Spleen (tissue), 7 donors: Measurements from ENCODE around the gene CD48.
A peak's percentile ranks its signal among the peaks of the same experiment; 100 is the strongest.

Experiments
- CTCF ChIP-seq, 11 experiments: fragments of 200-600 bp in 7 of 11; fragments of 450-650 bp in 4 of 11; sonication (generic) in 4 of 11; IDR thresholded peaks in 8 of 11; conservative IDR thresholded peaks in 3 of 11; 1 replicate in 7 of 11; 2 replicates in 4 of 11; pipeline versions ENCODE4 v1.4.0 to v1.8.0; 2016 to 2021; ENCODE audit warnings: antibody characterized with exemption in 11 of 11, inconsistent platforms in 4 of 11, mild to moderate bottlenecking in 1 of 11
- POLR2A ChIP-seq, 3 donors: fragments of 450-650 bp; IDR thresholded peaks; one replicate each; pipeline ENCODE4 v1.5.1; 2017; ENCODE audit warnings: antibody characterized with exemption in 3 of 3, mild to moderate bottlenecking in 1 of 3
- POLR2AphosphoS5 ChIP-seq, 3 donors: sonication (generic); formaldehyde crosslinking; IDR thresholded peaks; one replicate each; pipeline ENCODE4 v1.5.1; 2017; ENCODE audit warnings: antibody characterized with exemption in 3 of 3
- donor health status: DM: no; HTN: no; CAD: no; lungs with moderate emphysema.
- donor health status: DM: no; HTN: no; CAD: no.
- donor health status: DM: no; HTN: no; CAD: no.

- TF ChIP-seq CTCF (IDR thresholded peaks at IDR 0.05 in 8 of 11, conservative IDR thresholded peaks at IDR 0.05 in 3 of 11) (no peak), POLR2A (IDR thresholded peaks at IDR 0.05) (no peak), POLR2AphosphoS5 (IDR thresholded peaks at IDR 0.05) (peak in 1 of 3 donors; percentile 8)
These were observed 44.6 kb upstream of the CD48 start for GRCh38 chr1:160755911-160756848.
